CD14-positive monocyte (primary cell): ENCODE measurements around the gene SLC25A26. TPM values are rescaled to one million over a fixed set of nuclear protein-coding genes. Genes with fewer than 3 reads are reported as not detected.

Experiments used
- DNase-seq, 3 donors: peaks; one replicate each; pipeline ENCODE4 v3.0.0-alpha.2; 2011 to 2022
- H2AFZ ChIP-seq: 2 replicates; pipeline ENCODE4 v1.6.0; 2012; ENCODE audit warnings: mild to moderate bottlenecking, low read depth, low read length, inconsistent platforms; ENCODE audit not compliant: insufficient read depth, poor library complexity, severe bottlenecking
- H3K27ac ChIP-seq, 2 donors: 1 replicate in 1 of 2; 2 replicates in 1 of 2; pipeline ENCODE4 v1.5.1; 2012 to 2013; ENCODE audit warnings: low read length in 2 of 2, control low read depth in 1 of 2, inconsistent platforms in 1 of 2, low read depth in 1 of 2, mild to moderate bottlenecking in 1 of 2
- H3K27me3 ChIP-seq, 2 donors: one replicate each; pipeline versions ENCODE4 v1.6.0 to v1.6.1; 2011 to 2013; ENCODE audit warnings: low read length in 2 of 2; ENCODE audit not compliant: control insufficient read depth in 2 of 2, insufficient read depth in 2 of 2
- H3K36me3 ChIP-seq, 2 donors: replicated peaks in 1 of 2; 1 replicate in 1 of 2; 2 replicates in 1 of 2; pipeline versions ENCODE4 v1.5.1 to v1.6.1; 2012 to 2013; ENCODE audit warnings: low read length in 2 of 2, control low read depth in 1 of 2, inconsistent platforms in 1 of 2, mild to moderate bottlenecking in 1 of 2; ENCODE audit not compliant: insufficient read depth in 2 of 2, control insufficient read depth in 1 of 2
- H3K4me1 ChIP-seq, 2 donors: 1 replicate in 1 of 2; 2 replicates in 1 of 2; pipeline versions ENCODE4 v1.5.1 to v1.6.1; 2012 to 2013; ENCODE audit warnings: low read length in 2 of 2, control low read depth in 1 of 2, inconsistent platforms in 1 of 2, mild to moderate bottlenecking in 1 of 2, moderate library complexity in 1 of 2; ENCODE audit not compliant: insufficient read depth in 2 of 2, control insufficient read depth in 1 of 2
- H3K4me2 ChIP-seq: replicated peaks from 2 replicates; pipeline ENCODE3; 2012; ENCODE audit warnings: low read length, moderate library complexity, mild to moderate bottlenecking; ENCODE audit not compliant: poor library complexity, severe bottlenecking; ENCODE audit errors: extremely low read depth
- H3K4me3 ChIP-seq, 3 experiments: fragments of 200-600 bp in 1 of 3; sonication (generic) in 1 of 3; replicated peaks in 1 of 3; 1 replicate in 2 of 3; 2 replicates in 1 of 3; pipeline ENCODE4 v1.5.1; 2011 to 2013; ENCODE audit warnings: low read length in 3 of 3, mild to moderate bottlenecking in 3 of 3, control low read depth in 2 of 3, low read depth in 2 of 3, inconsistent platforms in 1 of 3, moderate library complexity in 1 of 3
- H3K79me2 ChIP-seq: 2 replicates; pipeline ENCODE4 v1.6.0; 2012; ENCODE audit warnings: mild to moderate bottlenecking, control low read depth, inconsistent platforms, low read length, moderate library complexity; ENCODE audit not compliant: insufficient read depth
- H3K9ac ChIP-seq: 2 replicates; pipeline ENCODE4 v1.6.0; 2017; ENCODE audit warnings: low read length, mild to moderate bottlenecking; ENCODE audit not compliant: insufficient read depth, poor library complexity, severe bottlenecking
- H3K9me3 ChIP-seq, 2 donors: replicated peaks in 1 of 2; 1 replicate in 1 of 2; 2 replicates in 1 of 2; pipeline versions ENCODE4 v1.5.1 to v1.6.1; 2012 to 2013; ENCODE audit warnings: low read length in 2 of 2, control low read depth in 1 of 2; ENCODE audit not compliant: control insufficient read depth in 1 of 2, insufficient read depth in 1 of 2
- H4K20me1 ChIP-seq: 2 replicates; pipeline ENCODE4 v1.6.0; 2012; ENCODE audit warnings: mild to moderate bottlenecking, low read length, control low read depth, moderate library complexity; ENCODE audit not compliant: insufficient read depth
- H3K27ac Mint-ChIP-seq, 7 donors: one replicate each; pipeline ENCODE4 v1.8.0; 2020; ENCODE audit warnings: mild to moderate bottlenecking in 7 of 7, mixed read lengths in 7 of 7, moderate library complexity in 6 of 7, inconsistent platforms in 2 of 7
- H3K27me3 Mint-ChIP-seq, 3 donors: one replicate each; pipeline ENCODE4 v1.8.0; 2021 to 2022; ENCODE audit warnings: low read depth in 3 of 3, mild to moderate bottlenecking in 3 of 3, mixed read lengths in 3 of 3, moderate library complexity in 3 of 3, inconsistent platforms in 1 of 3
- H3K36me3 Mint-ChIP-seq, 2 donors: one replicate each; pipeline ENCODE4 v1.8.0; 2020; ENCODE audit warnings: mixed read lengths in 2 of 2, inconsistent platforms in 1 of 2, mild to moderate bottlenecking in 1 of 2
- H3K4me1 Mint-ChIP-seq: one replicate; pipeline ENCODE4 v1.8.0; 2020; ENCODE audit warnings: mild to moderate bottlenecking, mixed read lengths
- H3K4me3 Mint-ChIP-seq, 2 donors: one replicate each; pipeline ENCODE4 v1.8.0; 2020; ENCODE audit warnings: mild to moderate bottlenecking in 2 of 2, mixed read lengths in 2 of 2, moderate library complexity in 1 of 2
- H3K9me3 Mint-ChIP-seq, 7 donors: one replicate each; pipeline ENCODE4 v1.8.0; 2020 to 2022; ENCODE audit warnings: mixed read lengths in 7 of 7, mild to moderate bottlenecking in 6 of 7, moderate library complexity in 6 of 7, inconsistent platforms in 2 of 7
- CTCF ChIP-seq: fragments of 200-600 bp; IDR thresholded peaks from one replicate; pipeline ENCODE4 v1.8.0; 2022; ENCODE audit warnings: antibody characterized with exemption, mild to moderate bottlenecking
- WGBS: methylation state at CpG from one replicate; pipeline ENCODE4 v1.1.5; 2013; ENCODE audit warnings: missing lambda C conversion rate; ENCODE audit not compliant: insufficient coverage; 5-methylcytosine and 5-hydroxymethylcytosine counted together
- intact Hi-C, 2 donors: fragments of 100-400 bp; cut with micrococcal nuclease; formaldehyde crosslinking; loops; one replicate each; pipeline versions ENCODE4 v1.15.0 to v1.15.1; 2023
- polyA plus RNA-seq, 3 donors: library from polyadenylated mRNA; depleted of rRNA in 1 of 3; unstranded in 2 of 3; stranded (reverse) in 1 of 3; fragments of 300-500 nt in 2 of 3; fragments of >200 nt in 1 of 3; fragmentation: Illumina TruSeq in 2 of 3; gene quantifications; 1 replicate in 2 of 3; 2 replicates in 1 of 3; pipeline ENCODE4 v1.2.3, GENCODE V29; 2012 to 2021

Gene SLC25A26
- polyA plus RNA-seq, 3 donors, result 11.6 to 23.0 (median 14.4) TPM

GRCh38 chr3:66355394-66355793, 134.6 kb downstream of the SLC25A26 start:
- TF ChIP-seq CTCF, result no peak
- Histone ChIP-seq H3K27ac (no peak overlapping the region), H3K4me1 (no peaks in the 10 kb centered on the region), H3K9me3 (no peaks in the 10 kb centered on the region), H4K20me1 (no peaks in the 10 kb centered on the region), H3K27me3 (no peaks in the 10 kb centered on the region), H3K4me3 (no peak overlapping the region), H2AFZ (no peak overlapping the region), H3K36me3 (no peaks in the 10 kb centered on the region), H3K4me2 (no peak overlapping the region), H3K9ac (no peak overlapping the region), H3K79me2 (no peaks in the 10 kb centered on the region)
- H3K27me3 Mint-ChIP-seq, result no peaks in the 10 kb centered on the region
- H3K36me3 Mint-ChIP-seq, result no peaks in the 10 kb centered on the region
- no peak overlapping the region for H3K4me3 Mint-ChIP-seq
- no peaks in the 10 kb centered on the region for H3K9me3 Mint-ChIP-seq
- H3K4me1 Mint-ChIP-seq, result no peaks in the 10 kb centered on the region
- no peak for DNase-seq
- H3K27ac Mint-ChIP-seq, result no peak overlapping the region
- intact Hi-C loops, result no loop called here
- WGBS, result 88% methylated on average over 1 of the region's 3 CpGs

GRCh38 chr3:66355997-66356396, 135.2 kb downstream of the SLC25A26 start:
- no CpG with 5 or more reads among the region's 1 CpG for WGBS
- Histone ChIP-seq H3K36me3 (no peaks in the 10 kb centered on the region), H3K27me3 (no peaks in the 10 kb centered on the region), H3K4me1 (no peaks in the 10 kb centered on the region), H3K79me2 (no peaks in the 10 kb centered on the region), H3K9ac (no peak overlapping the region), H3K4me3 (no peak overlapping the region), H4K20me1 (no peaks in the 10 kb centered on the region), H2AFZ (no peak overlapping the region), H3K9me3 (no peaks in the 10 kb centered on the region), H3K4me2 (no peak overlapping the region), H3K27ac (no peak overlapping the region)
- no peak overlapping the region for H3K4me3 Mint-ChIP-seq
- no peaks in the 10 kb centered on the region for H3K9me3 Mint-ChIP-seq
- DNase-seq, result no peak
- no peak overlapping the region for H3K27ac Mint-ChIP-seq
- intact Hi-C loops, result no loop called here
- TF ChIP-seq CTCF, result no peak
- no peaks in the 10 kb centered on the region for H3K27me3 Mint-ChIP-seq
- H3K4me1 Mint-ChIP-seq, result no peaks in the 10 kb centered on the region
- H3K36me3 Mint-ChIP-seq, result no peaks in the 10 kb centered on the region
